ENCODE data around the gene ACR.
"Not testable (repeated sequence)": the region's sequence is repeated elsewhere in the genome, so short reads cannot be mapped to it uniquely, and the experiment has no call there.

DNA sequence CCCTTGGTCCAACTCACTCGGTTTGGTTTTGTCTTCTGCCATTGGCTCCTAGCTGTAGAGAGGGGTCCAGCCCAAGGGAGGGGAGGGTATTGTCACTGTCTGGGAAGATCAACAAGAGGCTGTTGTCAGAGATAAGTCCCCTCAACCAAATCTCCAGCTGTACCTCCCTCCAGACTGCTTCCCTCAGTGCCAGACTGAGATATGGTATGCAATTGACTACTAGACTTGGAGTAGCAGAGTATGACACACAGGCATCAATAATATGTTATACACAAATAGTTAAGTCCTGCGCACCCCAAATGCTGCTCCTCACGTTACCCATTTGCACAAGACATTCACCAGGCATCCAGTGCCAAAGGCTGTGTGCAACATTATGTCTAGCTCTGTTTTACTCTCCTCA lies 44.2 kb downstream of the ACR start:
- TF ChIP-seq, protein P1, sequence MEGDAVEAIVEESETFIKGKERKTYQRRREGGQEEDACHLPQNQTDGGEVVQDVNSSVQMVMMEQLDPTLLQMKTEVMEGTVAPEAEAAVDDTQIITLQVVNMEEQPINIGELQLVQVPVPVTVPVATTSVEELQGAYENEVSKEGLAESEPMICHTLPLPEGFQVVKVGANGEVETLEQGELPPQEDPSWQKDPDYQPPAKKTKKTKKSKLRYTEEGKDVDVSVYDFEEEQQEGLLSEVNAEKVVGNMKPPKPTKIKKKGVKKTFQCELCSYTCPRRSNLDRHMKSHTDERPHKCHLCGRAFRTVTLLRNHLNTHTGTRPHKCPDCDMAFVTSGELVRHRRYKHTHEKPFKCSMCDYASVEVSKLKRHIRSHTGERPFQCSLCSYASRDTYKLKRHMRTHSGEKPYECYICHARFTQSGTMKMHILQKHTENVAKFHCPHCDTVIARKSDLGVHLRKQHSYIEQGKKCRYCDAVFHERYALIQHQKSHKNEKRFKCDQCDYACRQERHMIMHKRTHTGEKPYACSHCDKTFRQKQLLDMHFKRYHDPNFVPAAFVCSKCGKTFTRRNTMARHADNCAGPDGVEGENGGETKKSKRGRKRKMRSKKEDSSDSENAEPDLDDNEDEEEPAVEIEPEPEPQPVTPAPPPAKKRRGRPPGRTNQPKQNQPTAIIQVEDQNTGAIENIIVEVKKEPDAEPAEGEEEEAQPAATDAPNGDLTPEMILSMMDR (conservative IDR thresholded peaks at IDR 0.05; ENCODE audit: low read depth in 2 of 2) = not testable (repeated sequence)
- TF ChIP-seq, protein P2, sequence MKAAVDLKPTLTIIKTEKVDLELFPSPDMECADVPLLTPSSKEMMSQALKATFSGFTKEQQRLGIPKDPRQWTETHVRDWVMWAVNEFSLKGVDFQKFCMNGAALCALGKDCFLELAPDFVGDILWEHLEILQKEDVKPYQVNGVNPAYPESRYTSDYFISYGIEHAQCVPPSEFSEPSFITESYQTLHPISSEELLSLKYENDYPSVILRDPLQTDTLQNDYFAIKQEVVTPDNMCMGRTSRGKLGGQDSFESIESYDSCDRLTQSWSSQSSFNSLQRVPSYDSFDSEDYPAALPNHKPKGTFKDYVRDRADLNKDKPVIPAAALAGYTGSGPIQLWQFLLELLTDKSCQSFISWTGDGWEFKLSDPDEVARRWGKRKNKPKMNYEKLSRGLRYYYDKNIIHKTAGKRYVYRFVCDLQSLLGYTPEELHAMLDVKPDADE (IDR thresholded peaks at IDR 0.05) = not testable (repeated sequence)
- not testable (repeated sequence) for TF ChIP-seq EZH2 (IDR thresholded peaks at IDR 0.05; ENCODE audit: low read depth, unreplicated experiment)
